Measurements from ENCODE around the gene PNPLA6. TPM values are rescaled to one million over a fixed set of nuclear protein-coding genes. Genes with fewer than 3 reads are reported as not detected.

The PNPLA6 gene
- total RNA-seq, 4 donors from 2014 or later = 115 to 435 (median 147) TPM

DNA sequence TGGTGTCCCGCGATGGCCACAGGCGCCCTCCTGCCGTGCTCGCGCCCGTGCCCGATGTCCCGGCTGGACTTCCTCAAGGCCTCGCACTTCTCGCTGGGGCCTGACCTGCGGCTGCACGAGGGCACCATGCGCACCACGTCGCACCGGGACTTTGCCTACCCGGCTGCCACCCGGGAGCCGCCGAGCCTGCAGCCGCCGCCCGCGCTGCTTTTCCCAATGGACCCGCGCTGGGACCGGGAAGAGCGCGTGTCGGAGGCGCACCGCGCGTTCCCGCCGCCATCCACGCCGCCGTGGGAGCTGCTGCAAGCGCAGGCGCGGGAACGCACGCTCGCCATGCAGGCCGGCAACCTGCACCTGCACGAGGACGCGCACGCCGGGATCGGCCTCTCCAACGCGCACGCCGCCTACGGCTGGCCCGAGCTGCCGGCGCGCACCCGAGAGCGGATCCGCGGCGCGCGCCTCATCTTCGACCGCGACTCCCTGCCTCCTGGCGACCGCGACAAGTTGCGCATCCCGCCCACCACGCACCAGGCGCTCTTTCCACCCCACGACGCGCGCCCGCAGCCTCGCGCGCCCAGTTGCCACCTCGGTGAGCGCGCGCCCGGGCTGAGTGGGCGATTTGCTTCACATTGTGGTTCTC is 34.6 kb upstream of the PNPLA6 start:
- Histone ChIP-seq H3K36me3 (no peaks in the 10 kb centered on the region), H3K4me1 (peaks cover 6 to 20% (median 19%) of the 10 kb centered on the region in 4 donors), H3K27ac (no peak overlapping the region), H3K27me3 (peaks cover 13% of the 10 kb centered on the region), H3K4me3 (peak overlapping the region; percentile 8 to 48 (median 19)), H3K9me3 (no peaks in the 10 kb centered on the region)
- WGBS, 2 donors (ENCODE audit: low coverage in 1 of 2) = 9% methylated on average over 50 of the region's 93 CpGs; no CpG with 5 or more reads in 1 of the 2 donors
- intact Hi-C loops (cut with DNase I; ENCODE audit: low total_unique reads) (no loop called here), in situ Hi-C loops (cut with MboI; ENCODE audit: low pct_ligation_motif_present in 1 of 4, low pct_unique_long_range_greater_than_20kb in 1 of 4, low sequenced_read_pairs in 3 of 4) (no loop called here)
- TF ChIP-seq, protein P1, sequence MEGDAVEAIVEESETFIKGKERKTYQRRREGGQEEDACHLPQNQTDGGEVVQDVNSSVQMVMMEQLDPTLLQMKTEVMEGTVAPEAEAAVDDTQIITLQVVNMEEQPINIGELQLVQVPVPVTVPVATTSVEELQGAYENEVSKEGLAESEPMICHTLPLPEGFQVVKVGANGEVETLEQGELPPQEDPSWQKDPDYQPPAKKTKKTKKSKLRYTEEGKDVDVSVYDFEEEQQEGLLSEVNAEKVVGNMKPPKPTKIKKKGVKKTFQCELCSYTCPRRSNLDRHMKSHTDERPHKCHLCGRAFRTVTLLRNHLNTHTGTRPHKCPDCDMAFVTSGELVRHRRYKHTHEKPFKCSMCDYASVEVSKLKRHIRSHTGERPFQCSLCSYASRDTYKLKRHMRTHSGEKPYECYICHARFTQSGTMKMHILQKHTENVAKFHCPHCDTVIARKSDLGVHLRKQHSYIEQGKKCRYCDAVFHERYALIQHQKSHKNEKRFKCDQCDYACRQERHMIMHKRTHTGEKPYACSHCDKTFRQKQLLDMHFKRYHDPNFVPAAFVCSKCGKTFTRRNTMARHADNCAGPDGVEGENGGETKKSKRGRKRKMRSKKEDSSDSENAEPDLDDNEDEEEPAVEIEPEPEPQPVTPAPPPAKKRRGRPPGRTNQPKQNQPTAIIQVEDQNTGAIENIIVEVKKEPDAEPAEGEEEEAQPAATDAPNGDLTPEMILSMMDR (IDR thresholded peaks at IDR 0.05) = peak in 2 of 5 experiments; percentile 26 to 40
- TF ChIP-seq POLR2A (IDR thresholded peaks at IDR 0.05) (no peak), EP300 (IDR thresholded peaks at IDR 0.05; ENCODE audit: low read depth) (no peak), POLR2AphosphoS5 (IDR thresholded peaks at IDR 0.05) (no peak)
- peak; percentile 74 for DNase-seq

DNA sequence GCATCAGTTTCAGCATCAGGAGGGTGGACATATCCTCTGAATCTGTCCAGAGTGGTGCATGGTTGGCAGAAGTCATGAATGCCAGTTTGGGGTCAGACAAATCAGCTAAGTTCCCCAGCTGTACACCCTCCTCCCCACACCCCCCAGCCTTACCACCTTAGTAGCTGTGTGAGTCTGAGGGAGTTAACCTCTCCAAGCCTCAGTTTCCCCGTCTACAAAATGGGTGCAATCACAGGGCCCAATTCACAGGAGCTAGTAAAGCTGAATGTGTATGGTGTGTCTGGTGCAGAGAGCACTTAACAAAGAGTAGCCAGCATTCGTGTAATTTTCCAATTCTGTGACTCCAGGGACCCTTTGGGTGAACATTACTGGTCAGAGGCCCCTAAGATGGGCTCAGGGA is 33.0 kb upstream of the PNPLA6 start:
- in situ Hi-C loops (cut with MboI; ENCODE audit: low pct_ligation_motif_present in 1 of 4, low pct_unique_long_range_greater_than_20kb in 1 of 4, low sequenced_read_pairs in 3 of 4) (no loop called here), intact Hi-C loops (cut with DNase I; ENCODE audit: low total_unique reads) (no loop called here)
- Histone ChIP-seq H3K9me3 (no peaks in the 10 kb centered on the region), H3K27ac (no peak overlapping the region), H3K4me1 (peaks cover 6 to 28% (median 21%) of the 10 kb centered on the region in 4 donors), H3K36me3 (no peaks in the 10 kb centered on the region), H3K4me3 (no peak overlapping the region), H3K27me3 (peaks cover 13% of the 10 kb centered on the region)
- DNase-seq = no peak
- TF ChIP-seq EP300 (IDR thresholded peaks at IDR 0.05; ENCODE audit: low read depth) (no peak), POLR2A (IDR thresholded peaks at IDR 0.05) (no peak), POLR2AphosphoS5 (IDR thresholded peaks at IDR 0.05) (no peak)
- TF ChIP-seq, protein P1 (IDR thresholded peaks at IDR 0.05) = no peak
- 50% methylated on average over 2 of the region's 2 CpGs; no CpG with 5 or more reads in 1 of the 2 donors for WGBS, 2 donors (ENCODE audit: low coverage in 1 of 2)

DNA sequence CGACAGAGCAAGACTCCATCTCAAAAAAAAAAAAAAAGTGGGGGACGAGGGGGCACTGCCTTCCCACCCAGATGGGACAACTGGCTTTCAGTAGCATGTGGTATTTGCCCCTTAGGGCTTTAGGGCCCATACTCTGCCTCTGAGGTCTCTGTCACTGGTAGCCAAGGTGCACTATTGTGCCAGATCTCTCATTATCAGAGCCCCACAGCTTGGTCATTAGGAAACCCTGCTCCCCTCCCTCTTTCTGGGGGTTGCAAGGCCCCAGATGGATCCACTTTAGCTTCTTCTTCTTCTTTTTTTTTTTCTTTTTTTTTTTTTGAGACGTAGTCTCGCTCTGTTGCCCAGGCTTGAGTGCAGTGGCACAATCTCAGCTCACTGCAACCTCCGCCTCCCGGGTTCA is 30.8 kb upstream of the PNPLA6 start:
- H3K27me3 ChIP-seq = peaks cover 13% of the 10 kb centered on the region
- 81 to 82% methylated on average over 4 to 6 of the region's 6 CpGs for WGBS, 2 donors (ENCODE audit: low coverage in 1 of 2)

DNA sequence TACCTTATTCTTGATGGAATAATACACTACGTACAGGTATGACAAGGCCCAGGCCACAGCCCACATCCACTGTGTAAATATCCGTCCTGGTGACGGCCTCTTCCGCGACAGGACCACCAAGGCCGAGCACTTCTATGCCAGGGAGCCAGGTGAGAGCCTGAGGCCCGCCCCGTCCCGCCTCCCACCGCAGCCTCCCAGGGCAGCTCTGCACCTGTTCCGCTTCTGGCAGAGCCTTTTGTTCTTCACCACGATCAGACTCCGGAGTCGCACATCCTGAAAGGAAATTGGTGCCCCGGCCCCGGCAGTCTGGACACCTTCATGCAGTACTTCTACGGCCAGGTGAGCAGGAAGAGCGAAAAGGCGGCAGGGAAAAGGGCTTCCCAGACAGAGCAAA is 30.2 kb upstream of the PNPLA6 start:
- Histone ChIP-seq H3K4me1 (peaks cover 6 to 33% (median 23%) of the 10 kb centered on the region in 4 donors), H3K36me3 (no peaks in the 10 kb centered on the region), H3K4me3 (peak overlapping the region in 3 of 4 donors; percentile 1 to 40 (median 38)), H3K9me3 (no peaks in the 10 kb centered on the region), H3K27me3 (peaks cover 10% of the 10 kb centered on the region), H3K27ac (peak overlapping the region in 3 of 4 donors; percentile 39 to 76 (median 55))
- intact Hi-C loops (cut with DNase I; ENCODE audit: low total_unique reads) (no loop called here), in situ Hi-C loops (cut with MboI; ENCODE audit: low pct_ligation_motif_present in 1 of 4, low pct_unique_long_range_greater_than_20kb in 1 of 4, low sequenced_read_pairs in 3 of 4) (no loop called here)
- TF ChIP-seq EP300 (IDR thresholded peaks at IDR 0.05; ENCODE audit: low read depth) (no peak), POLR2A (IDR thresholded peaks at IDR 0.05) (no peak), POLR2AphosphoS5 (IDR thresholded peaks at IDR 0.05) (no peak)
- TF ChIP-seq, protein P1 (IDR thresholded peaks at IDR 0.05) = no peak
- peak; percentile 40 for DNase-seq
- WGBS, 2 donors (ENCODE audit: low coverage in 1 of 2) = 35% methylated on average over 3 to 19 of the region's 19 CpGs

More for the DNA sequence above, 30.8 kb upstream of the PNPLA6 start:
- no peaks in the 10 kb centered on the region for H3K36me3 ChIP-seq
- peak overlapping the region in 2 of 4 donors; percentile 39 to 76 for H3K27ac ChIP-seq
- no peaks in the 10 kb centered on the region for H3K9me3 ChIP-seq
- no peak overlapping the region for H3K4me3 ChIP-seq
- TF ChIP-seq, protein P1 (IDR thresholded peaks at IDR 0.05) = no peak
- TF ChIP-seq EP300 (IDR thresholded peaks at IDR 0.05; ENCODE audit: low read depth) (no peak), POLR2AphosphoS5 (IDR thresholded peaks at IDR 0.05) (no peak), POLR2A (IDR thresholded peaks at IDR 0.05) (no peak)
- no peak for DNase-seq
- in situ Hi-C loops (cut with MboI; ENCODE audit: low pct_ligation_motif_present in 1 of 4, low pct_unique_long_range_greater_than_20kb in 1 of 4, low sequenced_read_pairs in 3 of 4) (no loop called here), intact Hi-C loops (cut with DNase I; ENCODE audit: low total_unique reads) (no loop called here)
- H3K4me1 ChIP-seq = peaks cover 6 to 33% (median 23%) of the 10 kb centered on the region in 4 donors

All from transverse colon (tissue), 4 donors.